HG03432 (cell line): Measurements from ENCODE around the gene OCEL1.
A peak's percentile ranks its signal among the peaks of the same experiment; 100 is the strongest.

Experiments used
- ATAC-seq: cut with Tn5 transposase; IDR thresholded peaks from one replicate; pipeline ENCODE4 v1.9.1; 2021; ENCODE audit warnings: mild to moderate bottlenecking, moderate library complexity; ENCODE audit not compliant: unreplicated experiment

The OCEL1 gene

DNA sequence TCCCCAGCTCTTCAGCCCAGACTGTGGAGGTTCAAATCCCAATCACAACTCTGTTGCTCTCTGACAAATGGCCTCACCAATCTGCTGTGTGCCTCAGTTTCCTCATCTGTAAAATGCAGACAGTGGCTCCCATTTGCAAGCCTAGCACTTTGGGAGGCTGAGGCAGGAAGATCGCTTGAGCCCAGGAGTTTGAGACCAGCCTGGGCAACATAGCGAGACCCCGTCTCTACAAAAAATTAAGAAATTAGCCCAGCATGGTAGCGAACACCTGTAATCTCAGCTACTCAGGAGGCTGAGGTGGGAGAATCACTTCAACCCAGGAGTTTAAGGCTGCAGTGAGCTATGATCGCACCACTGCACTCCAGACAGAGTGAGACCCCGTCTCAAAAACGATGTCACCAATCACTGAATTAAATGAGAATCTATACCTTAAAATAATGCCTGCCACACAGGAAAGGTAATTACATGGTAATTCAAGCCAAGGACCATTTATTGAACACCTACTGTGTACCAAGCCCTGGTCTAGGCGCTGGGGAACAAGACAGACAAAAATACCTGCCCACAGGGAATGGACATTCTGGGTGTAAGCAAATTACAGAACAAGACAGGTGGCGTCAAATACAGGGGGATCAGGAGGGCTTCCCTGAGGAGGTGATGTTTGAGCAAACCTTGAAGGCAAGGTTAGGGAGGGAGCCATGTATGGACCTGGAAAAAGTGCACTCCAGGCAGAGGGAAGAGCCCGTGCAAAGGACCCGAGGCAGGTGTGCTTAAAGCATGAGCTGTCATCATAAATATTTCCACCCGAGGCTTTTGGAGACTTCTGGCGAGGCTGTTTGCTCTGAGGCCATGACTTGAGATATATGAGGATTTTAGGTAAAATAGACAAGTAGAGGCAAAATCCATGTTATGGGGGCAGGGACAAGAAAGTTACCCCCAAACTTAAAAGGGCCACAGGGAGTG, 12.0 kb downstream of the OCEL1 start:
- ATAC-seq, result no peak

DNA sequence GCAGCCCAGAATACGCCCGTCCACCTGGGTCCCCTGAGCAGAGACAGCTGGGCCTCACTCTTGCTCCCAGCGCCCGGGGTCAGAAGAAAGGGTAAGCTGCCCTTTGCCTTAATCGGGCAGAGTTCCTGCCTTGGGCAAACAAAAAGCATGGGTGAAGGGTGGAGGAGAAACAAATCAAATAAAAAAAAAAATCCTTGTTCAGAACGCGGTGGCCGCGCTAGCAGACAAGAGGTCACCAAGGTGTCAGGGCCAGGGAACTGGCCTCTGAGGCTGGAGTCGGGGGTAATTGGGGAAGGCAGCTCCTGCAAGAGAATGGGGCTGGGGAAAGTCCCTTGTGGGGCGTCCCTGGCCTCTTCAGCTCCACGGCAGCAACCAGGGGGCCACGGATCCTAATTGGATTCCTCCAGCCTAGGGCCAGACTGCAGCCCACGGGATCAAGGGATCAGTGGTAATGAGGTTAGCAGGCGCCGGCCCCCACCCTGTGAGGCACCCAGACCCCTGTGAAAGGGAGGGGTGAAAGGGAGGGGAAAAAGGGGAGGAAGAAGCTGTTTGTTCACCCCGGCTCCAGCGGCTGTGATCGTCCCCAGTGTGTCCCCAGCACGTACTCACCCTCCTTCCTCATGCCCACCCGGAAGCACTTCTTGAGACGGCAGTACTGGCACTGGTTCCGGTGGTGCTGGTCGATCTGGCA, 14.2 kb downstream of the OCEL1 start:
- no peak for ATAC-seq

DNA sequence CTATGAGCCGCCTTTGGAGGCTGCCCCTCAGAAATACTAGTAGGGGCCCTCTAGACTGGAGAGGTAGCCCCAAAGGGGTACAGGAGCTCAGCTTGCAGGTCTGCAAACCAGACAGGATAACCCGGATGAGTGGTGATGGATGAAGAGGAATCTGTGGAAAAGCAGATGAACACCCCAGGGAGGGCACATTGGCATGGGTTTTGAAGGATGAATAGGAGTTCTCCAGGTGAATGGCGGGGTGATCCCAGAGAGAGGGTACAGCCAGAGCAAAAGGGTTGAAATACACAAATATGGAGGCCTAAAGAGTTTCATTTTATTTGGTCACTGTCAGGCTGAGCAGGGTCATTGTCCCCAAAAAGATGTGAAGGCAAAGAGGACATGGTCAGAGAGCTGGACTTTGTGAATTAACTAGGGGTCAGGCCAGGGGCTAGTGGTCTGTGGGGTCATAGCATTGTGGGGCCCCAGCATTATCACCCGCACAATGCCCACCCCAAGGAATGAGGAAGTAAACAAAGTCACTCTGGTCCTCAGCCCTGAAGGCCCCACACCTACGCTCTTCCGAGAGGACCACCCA, 14.9 kb downstream of the OCEL1 start:
- no peak for ATAC-seq

DNA sequence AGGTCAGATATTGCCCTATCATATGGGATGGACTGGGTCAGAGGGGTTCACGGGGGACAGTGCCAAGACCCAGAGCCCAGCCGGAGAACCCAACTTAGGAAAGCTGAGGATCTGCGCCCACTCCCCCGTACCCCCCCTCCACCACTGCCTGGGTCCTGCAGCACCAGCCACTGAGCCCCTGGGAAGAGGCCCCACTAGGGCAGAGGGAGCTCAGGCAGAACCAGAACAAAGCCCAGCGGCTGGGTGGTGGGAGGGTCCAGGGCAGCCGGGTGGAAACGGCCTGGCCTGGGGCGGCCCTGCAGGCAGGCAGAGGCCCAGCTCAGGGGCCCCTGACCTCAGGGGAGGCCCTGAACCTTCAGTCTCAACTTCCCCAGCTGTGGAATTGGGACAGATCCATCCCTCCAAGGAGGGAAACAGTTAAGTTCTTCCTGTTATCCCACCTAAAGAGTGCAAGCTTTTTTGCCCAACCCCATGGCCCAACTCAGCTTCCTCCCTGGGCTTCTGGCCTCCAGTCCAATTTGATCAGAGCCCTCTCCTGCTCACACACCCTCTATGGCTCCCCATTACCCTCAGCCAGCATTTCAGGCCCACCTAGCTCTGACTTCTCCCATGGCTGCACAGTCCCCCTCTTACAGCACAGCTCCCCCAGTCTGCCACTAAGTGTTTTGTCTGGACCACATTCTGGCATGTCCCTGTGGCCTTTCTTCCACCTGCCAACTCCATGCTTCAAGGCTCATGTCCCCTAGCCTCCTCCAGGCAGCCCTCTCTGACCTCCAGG, 16.6 kb downstream of the OCEL1 start:
- no peak for ATAC-seq

DNA sequence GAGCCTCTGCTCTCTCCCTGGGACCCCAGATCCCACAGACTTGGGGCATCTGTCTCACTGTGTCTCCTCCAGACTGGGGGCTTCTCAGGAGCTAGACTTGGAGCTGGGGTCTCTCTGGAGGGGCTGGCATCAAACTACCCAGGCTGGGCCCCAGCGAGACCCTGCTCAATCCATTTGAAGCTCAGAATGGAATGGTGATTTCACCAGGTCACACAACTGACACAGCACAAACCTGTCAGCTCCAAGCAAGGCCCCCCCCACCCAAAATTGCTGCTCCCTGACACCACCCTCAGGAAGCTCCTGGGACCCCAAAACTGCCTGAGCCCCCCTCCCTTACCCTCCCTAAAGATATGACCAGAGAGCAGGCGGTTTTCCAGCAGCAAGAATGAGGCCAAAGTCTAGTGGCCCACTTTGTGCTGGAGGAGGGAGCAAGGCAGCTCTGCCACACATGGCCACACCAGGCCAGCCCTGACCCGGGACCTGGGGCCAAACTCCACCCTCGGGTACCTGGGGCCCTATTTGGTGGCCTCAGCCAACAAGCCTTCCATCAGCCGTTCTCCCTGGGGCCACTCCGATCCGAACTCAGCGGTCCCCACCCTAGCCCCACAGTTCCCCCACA, 17.3 kb downstream of the OCEL1 start:
- no peak for ATAC-seq

DNA sequence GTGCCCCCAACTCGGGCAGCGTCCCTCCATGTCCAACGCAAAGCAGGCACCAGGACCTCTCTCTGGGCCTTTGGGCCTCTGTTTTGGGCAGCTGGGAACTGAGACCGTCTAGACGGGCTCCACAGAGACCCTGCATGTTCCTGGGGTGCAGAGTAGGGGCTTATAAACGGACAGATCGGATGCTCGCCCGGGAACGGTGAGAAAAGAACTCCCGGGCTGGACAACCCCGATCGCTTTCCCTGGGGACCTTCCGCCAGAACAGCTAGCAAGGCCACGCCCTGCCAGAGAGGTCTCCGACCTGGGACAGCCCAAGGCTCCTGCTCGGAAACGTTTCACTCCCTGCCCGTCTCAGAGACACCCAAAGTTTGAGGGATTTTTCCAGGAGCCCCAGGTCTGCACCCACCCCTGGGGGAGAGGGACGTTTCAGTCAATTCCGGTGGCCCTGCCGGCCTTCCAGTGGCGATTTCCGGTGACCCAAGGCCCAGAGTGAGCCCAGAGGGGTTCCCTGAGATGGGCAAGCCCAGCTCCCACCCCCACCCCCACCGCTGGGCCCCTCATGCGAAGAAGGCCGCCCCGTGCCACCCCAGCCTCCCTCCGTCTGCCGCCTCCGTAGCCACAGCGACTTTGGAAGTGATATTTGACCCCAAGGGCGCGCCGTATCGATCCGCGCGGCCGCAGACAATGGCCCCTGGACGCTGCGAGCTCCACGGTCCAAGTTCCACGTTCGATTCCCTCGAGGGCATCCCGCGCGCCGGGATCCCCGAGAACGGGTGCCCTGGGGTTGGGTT, 18.0 kb downstream of the OCEL1 start:
- no peak for ATAC-seq

DNA sequence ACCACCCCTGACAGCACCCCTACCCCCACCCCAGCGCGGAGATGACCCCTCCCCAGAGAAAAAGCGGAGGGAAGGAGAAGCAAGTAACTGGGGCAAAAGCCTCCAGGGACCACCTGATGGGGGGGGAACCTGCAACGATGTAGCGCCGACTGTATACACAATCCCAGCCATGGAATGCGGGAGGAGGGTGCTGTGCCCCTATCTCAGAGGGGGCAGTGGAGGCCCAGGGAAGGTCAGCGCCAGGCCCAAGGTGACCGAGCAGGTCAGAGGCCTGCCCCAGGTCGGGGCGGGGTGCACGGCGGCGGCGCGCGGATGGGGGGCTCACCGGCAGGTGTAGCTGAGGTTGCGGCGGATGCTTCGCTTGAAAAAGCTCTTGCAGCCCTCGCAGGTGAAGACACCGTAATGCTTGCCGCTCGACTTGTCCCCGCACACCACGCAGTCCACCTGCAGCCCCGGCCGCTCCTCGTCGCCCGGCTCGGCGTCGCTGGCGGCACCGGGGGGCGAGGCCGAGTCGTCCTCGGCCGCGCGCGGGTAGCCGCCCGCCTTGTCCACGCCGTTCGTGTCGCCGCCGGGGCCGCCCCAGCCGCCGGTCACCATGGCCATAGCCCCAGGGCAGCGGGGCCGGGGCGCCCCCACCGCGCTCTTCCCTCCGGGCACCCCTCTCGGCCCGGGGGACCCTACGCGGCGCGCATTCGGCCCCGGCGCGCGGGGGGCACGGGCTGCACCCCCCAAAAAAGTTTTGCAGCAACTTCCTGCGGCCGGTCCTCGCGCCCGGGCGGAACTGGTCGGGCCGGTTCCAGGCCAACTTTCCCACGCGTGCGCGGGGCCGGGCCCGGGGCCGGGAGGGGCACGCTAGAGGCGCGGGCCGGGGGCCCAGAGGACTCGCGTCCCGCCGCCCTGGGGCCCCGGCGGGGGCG, 18.9 kb downstream of the OCEL1 start:
- peak; percentile 18 for ATAC-seq

DNA sequence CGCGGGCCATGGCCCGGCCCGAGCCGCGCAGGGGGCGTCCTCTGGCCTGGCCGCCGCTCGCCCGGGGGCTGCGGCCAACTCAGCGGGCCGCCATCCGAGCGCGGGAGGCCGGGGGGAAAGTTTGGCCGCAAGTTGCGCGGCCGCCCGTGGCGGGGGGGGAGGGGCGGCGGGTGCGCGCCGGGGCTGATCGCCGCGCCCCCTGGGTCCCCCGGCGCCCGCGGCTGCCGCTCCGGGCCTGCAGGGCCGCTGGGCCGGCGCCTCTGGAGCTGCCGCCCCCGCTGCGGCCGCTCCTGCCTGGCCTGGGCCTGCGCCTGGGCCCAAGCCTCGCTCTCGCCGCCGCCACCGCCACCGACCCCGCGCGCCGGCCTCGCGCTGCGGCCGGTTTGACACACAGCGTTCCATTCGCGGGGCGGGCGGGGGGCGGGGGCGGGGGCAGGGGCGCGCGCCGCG, 19.5 kb downstream of the OCEL1 start, which contains the start of gene NR2F6:
NR2F6 (minus strand) TSS at position 385 of the 450 bp plus-strand sequence. CDS start 699 bp downstream, outside the sequence.
- ATAC-seq, result no peak

DNA sequence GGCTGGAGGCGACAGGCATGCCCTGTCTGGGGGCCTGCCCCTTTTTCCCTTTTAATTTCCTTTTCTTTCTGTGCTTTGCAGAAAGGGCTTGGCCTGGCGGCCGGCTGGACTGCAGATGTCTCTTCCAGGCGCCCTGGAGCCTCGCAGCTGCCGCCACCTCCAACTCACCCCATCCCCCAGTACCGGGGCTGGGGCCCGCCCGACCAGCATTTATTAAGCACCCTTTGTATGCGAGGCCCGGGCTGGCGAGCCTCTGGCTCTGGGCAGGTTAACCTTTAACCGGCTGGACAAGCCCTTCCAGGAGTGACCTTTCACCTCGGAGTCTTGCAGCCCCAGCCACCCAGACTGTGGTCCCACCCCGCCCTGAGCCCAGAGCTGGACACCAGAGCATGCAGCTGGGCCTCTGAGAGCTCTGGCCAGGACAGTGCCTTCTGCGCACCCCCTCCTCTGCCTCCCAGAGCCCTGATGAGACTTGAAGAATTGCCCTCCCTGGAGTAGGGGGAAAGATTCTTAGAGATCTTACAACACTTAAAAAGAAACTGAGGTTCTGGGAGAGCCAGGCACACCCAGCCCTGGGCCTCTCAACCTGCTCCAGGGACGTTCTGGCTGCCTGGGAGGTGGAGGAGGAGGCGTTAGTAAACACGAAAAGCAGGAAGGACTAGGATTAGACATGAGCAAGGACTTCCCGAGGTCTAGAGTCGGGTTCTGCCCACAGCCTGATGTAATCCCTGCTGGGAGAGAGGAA, 20.8 kb downstream of the OCEL1 start:
- ATAC-seq, result no peak

DNA sequence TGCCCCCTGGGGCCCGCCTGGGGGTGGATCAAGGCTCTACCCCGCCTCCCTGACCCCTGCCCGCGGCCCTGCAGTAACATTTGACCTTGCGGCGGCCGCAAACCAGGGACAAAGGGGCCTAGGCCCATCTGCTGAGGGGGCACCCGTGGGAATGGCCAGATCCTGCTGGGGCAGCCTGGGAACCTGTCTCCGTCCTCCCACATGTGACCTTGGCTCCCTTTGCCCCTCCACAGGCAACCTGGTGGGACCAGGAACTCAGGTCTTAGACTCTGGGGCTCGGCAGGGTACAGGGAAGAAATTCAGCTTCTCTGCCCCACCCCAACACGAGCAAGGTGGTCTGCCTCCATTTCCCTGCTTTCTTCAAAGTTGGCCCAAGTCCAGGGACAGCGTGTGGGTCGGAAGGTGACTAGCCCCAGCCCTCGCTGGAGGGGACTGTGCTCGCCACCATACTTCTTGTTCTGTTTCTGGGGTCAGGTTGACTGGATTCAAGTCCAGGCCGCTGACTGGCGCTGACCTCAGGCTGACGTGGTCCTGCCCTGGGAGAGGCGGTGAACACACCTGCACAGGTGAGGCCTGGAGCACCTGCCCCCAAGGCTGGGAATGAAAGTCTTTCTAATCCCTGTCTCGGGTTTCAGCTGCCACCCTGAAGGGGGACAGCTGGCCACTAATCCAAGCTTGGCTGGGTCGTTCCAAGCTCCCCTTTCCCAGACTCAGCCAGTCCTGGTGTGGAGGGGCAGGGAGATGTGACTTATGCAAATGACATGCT, 22.2 kb downstream of the OCEL1 start:
- no peak for ATAC-seq

DNA sequence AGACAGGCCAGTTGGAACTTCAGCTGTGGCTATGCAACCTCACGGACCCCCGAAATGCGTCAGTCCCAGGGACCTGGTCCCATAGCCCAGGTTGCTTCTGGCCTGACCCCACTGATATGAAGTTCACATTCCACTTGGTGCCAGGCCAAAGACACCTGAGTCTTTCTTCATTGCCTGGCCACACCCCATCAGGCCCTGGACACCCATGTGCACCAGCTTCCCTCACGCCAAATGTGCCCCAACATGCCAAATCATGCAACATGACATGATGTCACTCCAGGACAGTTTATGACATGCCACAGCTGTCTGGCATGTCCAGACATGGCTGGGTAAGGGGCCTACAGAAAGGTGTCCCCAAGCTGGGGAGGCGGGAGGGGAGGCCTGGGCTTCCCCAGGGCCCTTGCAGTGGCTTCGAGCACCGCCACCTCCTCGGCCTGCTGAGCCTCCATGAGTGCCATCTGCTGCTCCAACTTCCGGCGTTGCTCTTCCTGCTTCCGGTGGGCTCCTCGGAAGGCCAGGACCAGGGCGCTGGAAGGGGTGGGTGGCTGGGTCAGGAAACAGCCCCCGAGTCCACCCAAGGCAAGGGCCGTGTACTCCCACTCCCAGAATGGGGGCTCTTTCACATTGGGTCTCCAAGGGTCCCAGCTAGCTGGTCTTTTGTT, 24.0 kb downstream of the OCEL1 start:
- ATAC-seq, result no peak

DNA sequence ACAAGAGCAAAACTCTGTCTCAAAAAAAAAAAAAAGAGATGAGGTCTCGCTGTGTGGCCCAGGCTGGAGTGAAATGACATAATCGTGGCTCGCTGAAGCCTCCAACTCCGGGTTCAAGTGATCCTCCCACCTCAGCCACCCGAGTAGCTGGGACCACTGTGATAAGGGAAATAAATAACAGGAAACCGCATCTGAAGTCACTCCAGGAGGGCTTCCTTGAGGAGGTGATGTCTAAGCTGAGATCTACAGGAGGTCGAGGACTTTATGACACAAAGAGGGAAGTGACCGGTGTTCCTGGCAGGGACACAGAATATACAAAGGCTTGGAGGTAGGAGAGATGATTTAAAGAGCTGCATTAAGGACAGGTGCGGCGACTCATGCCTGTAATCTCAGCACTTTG, 28.6 kb downstream of the OCEL1 start:
- ATAC-seq, result no peak

DNA sequence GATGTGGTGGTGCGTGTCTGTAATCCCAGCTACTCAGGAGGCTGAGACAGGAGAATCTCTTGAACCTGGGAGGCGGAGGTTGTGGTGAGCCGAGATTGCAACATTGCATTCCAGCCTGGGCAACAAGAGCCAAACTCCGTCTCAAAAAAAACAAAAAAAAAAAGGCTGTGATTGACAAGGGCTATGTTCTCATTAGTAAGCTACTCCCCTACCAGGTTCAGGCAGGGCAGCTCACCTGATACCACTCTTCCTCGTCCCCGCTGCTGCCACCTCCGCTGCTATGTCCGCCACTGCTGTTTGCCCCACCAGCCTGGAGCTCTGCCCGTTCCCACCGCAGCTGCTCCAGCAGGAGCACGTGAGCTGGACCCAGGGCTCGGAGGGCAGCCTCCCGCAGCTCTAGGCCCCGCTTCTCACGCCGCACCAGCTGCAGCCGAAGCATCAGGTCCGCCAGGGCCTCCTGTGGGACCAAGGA, 29.2 kb downstream of the OCEL1 start:
- no peak for ATAC-seq

DNA sequence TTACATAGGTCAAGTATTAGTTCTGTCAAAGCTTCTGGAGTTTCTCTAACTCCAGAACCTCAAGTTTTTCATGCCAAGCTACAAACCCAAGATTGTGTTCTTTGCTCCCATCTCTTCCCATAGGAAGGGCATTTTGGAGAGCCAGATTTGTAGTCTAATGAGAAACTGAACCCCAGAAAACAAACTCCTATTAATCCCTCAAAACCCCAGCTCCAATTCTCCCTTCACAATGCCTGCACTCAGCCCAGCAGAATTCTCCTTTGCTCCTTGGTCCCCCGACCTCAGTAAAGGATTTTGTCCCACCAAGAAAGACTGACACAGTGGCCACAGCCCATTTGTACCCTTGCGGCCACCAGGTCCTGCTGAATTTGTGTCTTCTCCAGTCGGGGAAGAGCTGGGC, 30.1 kb downstream of the OCEL1 start:
- ATAC-seq, result no peak

DNA sequence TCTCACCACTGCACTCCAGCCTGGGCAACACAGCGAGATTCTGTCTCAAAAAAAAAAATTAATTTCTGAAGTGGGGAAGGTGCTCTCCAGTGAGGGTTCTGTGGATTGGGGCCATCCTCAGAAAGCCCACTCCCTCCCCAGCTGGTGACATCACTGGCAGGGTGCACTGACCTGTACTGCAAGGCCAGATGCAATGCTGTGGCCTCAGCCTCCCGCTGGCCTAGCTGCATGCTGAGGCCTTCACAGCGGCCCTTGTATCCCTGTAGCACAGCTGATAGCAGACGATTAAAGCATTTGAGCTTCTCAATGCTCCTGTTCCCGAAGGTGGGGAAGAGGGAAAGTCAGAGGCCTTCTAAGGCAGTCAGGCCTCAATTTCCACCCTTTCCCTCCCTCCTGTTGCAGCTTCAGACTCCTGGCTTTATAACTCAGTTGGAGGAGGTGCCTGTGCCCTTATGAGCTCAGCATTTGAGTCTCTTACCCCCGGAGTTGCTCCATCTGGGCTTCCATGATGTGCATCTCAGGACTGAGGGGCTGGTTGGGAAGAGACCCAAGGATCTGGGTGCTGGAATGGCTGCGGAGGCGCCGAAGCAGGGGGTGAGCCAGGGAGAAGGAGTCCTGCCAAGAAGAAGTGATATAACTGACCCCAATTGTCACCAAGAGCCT, 33.2 kb downstream of the OCEL1 start:
- ATAC-seq, result no peak

DNA sequence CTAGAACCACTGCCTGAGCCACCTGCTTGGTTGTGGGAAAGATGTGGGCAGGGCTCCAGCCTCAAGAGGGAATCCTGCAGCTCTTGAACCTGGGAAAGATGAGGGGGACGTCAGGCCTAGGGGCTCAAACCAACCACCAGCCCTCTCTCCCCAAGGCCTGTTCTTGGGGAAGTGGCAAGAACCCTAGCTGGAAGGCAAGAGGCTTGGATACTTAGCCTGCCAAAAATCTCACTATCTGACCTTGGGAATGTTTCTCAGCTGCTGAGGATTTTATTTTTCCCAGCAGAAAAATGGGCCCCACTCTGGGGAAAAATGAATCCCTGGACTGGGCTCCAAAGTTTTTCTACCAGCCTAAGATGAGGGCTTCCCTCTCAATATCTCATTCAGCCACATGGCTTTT, 33.9 kb downstream of the OCEL1 start:
- no peak for ATAC-seq
